HL-60 (cell line): ENCODE data around the gene NTN1.

Source experiments
- CTCF ChIP-seq: IDR thresholded peaks from one replicate; pipeline ENCODE4 v1.5.1; 2011; ENCODE audit warnings: low read length, control low read depth, inconsistent platforms; ENCODE audit not compliant: insufficient read depth
- POLR2AphosphoS5 ChIP-seq: IDR thresholded peaks from 2 replicates; pipeline ENCODE4 v1.6.1; 2012; ENCODE audit warnings: low read depth

DNA sequence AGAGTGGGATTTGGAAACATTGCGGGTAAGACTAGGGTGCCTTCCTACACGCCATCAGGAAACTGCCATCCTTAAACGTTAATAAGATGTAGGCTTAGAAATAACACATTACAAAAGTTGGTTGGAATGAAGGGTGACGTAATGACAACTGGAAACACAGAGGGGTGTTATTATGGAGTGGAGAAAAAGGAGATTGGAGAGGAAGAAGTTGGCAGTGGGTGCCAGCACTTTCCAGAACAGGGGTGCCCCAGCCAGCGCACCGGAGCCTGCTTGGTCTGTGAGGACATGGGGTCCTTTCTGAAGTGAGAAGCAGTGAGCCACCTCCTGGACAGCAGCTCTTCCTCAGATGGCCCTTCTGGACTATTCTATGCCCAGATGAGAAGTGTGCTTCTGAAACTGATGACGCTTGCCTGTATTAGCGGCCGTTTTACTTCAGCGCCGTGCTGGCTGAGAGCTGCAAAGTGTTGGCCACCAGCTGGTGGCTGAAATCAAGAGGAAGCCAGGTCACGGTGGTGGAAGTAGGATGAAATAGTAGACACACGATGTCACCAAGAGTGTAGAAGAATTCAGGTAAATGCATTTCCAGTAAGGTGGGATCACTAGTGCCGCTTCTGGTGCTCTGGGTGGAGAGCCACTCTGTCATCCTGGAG is 244.8 kb downstream of the NTN1 start:
- no peak for TF ChIP-seq CTCF
- no peak for TF ChIP-seq POLR2AphosphoS5
